Esophagus squamous epithelium (tissue), 5 donors: ENCODE results near the gene RAB41. TPM values are rescaled to one million over a fixed set of nuclear protein-coding genes. Genes with fewer than 3 reads are reported as not detected.

Experiments
- DNase-seq: peaks from one replicate; lab custom pipeline; 2025; lab: John Stamatoyannopoulos, UW
- H3K27ac ChIP-seq, 4 donors: fragments of 200-600 bp; sonication (generic); one replicate each; pipeline ENCODE4 v1.5.1; 2016 to 2019; ENCODE audit warnings: mild to moderate bottlenecking in 1 of 4
- H3K27me3 ChIP-seq, 4 donors: fragments of 200-600 bp; sonication (generic); 1 replicate in 3 of 4; 2 replicates in 1 of 4; pipeline versions ENCODE4 v1.5.1 to v1.6.0; 2017 to 2021; ENCODE audit warnings: antibody characterized with exemption in 1 of 4
- H3K36me3 ChIP-seq, 3 donors: fragments of 200-600 bp; sonication (generic); one replicate each; pipeline ENCODE4 v1.5.1; 2016 to 2019
- H3K4me1 ChIP-seq, 3 donors: fragments of 200-600 bp; sonication (generic); one replicate each; pipeline ENCODE4 v1.5.1; 2017 to 2019
- H3K4me3 ChIP-seq, 4 donors: fragments of 200-600 bp; sonication (generic); 1 replicate in 3 of 4; 2 replicates in 1 of 4; pipeline ENCODE4 v1.5.1; 2016 to 2019; ENCODE audit warnings: mild to moderate bottlenecking in 2 of 4, moderate library complexity in 1 of 4
- H3K9me3 ChIP-seq, 3 donors: fragments of 200-600 bp; sonication (generic); one replicate each; pipeline ENCODE4 v1.5.1; 2016 to 2019
- POLR2A ChIP-seq, 4 donors: fragments of 450-650 bp; IDR thresholded peaks; one replicate each; pipeline ENCODE4 v1.6.1; 2017; ENCODE audit warnings: antibody characterized with exemption in 4 of 4, mild to moderate bottlenecking in 4 of 4, moderate library complexity in 3 of 4
- WGBS, 2 donors: methylation state at CpG; one replicate each; pipeline ENCODE4 v1.1.5; 2018; 5-methylcytosine and 5-hydroxymethylcytosine counted together
- intact Hi-C: fragments of 100-400 bp; cut with DNase I; formaldehyde crosslinking; loops from one replicate; pipeline ENCODE4 v1.15.0; 2022
- total RNA-seq, 4 donors: library from RNA; depleted of rRNA; stranded (reverse); fragments of >200 nt; gene quantifications; one replicate each; pipeline ENCODE4 v1.1.0, GENCODE V29; 2016
- TF ChIP-seq, protein P1 (sequence below), 6 experiments: fragments of 450-650 bp in 4 of 6; fragments of 200-600 bp in 2 of 6; sonication (generic) in 2 of 6; IDR thresholded peaks; one replicate each; pipeline ENCODE4 v1.5.1; 2016 to 2019; ENCODE audit warnings: antibody characterized with exemption in 6 of 6, mild to moderate bottlenecking in 4 of 6, moderate library complexity in 4 of 6
- donor health status: DM: yes; HTN: yes; CAD: no.

The RAB41 gene
- total RNA-seq, 4 donors from 2014 or later: not detected

DNA sequence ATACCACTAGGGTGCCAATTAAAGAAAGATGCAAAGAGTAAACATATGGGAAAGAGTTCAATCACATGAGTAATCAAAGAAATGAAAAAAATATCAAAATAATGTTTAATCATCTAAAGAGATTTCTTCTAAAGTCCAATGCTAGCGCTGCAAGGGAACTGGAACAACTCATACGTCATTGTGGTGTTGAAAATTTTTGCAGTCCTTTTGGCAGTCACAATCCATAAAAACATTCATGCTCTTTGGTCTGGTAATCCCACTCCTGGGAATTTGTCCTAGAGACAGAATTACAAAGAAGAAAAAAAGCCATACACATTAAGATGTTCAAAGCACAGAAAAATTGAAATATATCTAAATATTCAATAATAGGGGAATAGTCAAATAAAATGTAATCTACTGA is 26.5 kb upstream of the RAB41 start:
- Histone ChIP-seq H3K4me1 (no peaks in the 10 kb centered on the region), H3K4me3 (no peak overlapping the region), H3K27ac (peak overlapping the region in 1 of 4 donors; percentile 33), H3K9me3 (no peaks in the 10 kb centered on the region), H3K36me3 (no peaks in the 10 kb centered on the region), H3K27me3 (no peaks in the 10 kb centered on the region)
- intact Hi-C loops: no loop called here
- WGBS, 2 donors: 83% methylated on average over 2 of the region's 2 CpGs
- no peak for TF ChIP-seq POLR2A (IDR thresholded peaks at IDR 0.05)
- TF ChIP-seq, protein P1, sequence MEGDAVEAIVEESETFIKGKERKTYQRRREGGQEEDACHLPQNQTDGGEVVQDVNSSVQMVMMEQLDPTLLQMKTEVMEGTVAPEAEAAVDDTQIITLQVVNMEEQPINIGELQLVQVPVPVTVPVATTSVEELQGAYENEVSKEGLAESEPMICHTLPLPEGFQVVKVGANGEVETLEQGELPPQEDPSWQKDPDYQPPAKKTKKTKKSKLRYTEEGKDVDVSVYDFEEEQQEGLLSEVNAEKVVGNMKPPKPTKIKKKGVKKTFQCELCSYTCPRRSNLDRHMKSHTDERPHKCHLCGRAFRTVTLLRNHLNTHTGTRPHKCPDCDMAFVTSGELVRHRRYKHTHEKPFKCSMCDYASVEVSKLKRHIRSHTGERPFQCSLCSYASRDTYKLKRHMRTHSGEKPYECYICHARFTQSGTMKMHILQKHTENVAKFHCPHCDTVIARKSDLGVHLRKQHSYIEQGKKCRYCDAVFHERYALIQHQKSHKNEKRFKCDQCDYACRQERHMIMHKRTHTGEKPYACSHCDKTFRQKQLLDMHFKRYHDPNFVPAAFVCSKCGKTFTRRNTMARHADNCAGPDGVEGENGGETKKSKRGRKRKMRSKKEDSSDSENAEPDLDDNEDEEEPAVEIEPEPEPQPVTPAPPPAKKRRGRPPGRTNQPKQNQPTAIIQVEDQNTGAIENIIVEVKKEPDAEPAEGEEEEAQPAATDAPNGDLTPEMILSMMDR (IDR thresholded peaks at IDR 0.05): no peak
- DNase-seq: no peak

DNA sequence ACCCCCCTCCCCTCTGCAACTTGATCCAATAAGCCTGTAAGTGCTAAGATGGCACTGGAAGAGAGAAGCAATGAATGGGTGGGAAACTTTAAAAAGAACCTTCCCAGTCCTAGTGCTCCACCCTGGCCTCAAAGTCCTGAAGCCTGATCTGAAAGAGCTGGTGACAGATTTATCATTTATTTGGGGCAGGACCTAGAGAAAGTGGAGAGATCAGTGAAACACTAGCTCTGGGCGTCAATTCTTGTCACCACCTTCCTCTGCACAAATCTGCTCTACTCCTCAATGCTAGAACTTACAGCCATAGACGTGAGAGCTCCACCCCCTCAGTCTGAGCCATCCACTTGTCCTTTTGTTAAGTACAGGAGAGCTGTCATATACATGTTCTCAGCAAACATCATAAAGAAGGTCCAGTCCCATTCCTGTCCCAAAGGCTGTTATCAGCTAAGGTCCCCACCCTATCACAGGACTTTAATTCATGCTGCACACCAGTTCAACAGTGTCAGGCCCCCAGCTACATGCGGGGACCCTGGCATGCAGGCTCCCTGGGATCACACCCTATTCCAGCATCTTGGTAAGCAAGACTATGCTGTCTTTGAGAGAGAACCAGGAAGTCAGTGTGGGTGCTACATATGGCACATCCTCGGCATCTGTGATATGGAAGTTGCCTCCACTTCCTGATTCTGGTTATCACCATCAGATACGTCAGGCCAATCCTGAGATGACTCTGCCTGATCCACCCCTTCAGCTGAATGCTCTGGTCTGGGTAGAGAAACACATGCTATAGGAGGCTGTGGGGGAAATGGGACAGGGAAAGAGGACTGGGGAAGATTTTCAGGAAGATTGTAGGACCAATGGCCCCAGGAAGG is 24.3 kb upstream of the RAB41 start:
- Histone ChIP-seq H3K4me3 (no peak overlapping the region), H3K27ac (no peak overlapping the region), H3K27me3 (no peaks in the 10 kb centered on the region), H3K36me3 (no peaks in the 10 kb centered on the region), H3K4me1 (no peaks in the 10 kb centered on the region), H3K9me3 (no peaks in the 10 kb centered on the region)
- no peak for DNase-seq
- intact Hi-C loops: no loop called here
- no peak for TF ChIP-seq POLR2A (IDR thresholded peaks at IDR 0.05)
- TF ChIP-seq, protein P1 (IDR thresholded peaks at IDR 0.05): no peak
- WGBS, 2 donors: 54 to 79% methylated on average over 3 to 4 of the region's 5 CpGs

DNA sequence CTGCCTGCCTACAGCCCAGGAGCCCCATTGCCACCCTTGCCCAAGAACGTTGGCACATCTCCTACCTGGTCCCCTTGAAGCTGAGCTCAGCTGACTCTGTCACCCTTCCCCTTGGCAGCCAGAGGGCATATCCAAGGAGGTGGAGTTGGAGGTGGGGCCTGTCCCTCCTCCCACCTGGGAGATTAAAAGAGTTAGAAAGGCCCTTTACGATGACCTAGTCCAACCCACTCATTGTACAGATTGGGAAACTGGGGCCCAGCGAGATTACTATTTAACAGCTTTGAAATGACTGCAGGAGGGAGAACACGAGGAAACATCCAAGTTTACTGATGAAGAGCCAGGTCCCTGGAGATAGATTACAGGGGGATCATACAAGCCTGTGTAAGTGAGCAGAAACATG is 21.9 kb upstream of the RAB41 start, which contains the start of gene P2RY4:
P2RY4 (minus strand) TSS at position 101 of the 400 bp plus-strand sequence. CDS start 580 bp downstream, outside the sequence.
- Histone ChIP-seq H3K36me3 (no peaks in the 10 kb centered on the region), H3K4me1 (no peaks in the 10 kb centered on the region), H3K27me3 (no peaks in the 10 kb centered on the region), H3K27ac (no peak within 1 kb of the TSS), H3K4me3 (no peak within 1 kb of the TSS), H3K9me3 (no peaks in the 10 kb centered on the region)
- TF ChIP-seq POLR2A (IDR thresholded peaks at IDR 0.05): no peak
- TF ChIP-seq, protein P1 (IDR thresholded peaks at IDR 0.05): no peak
- WGBS, 2 donors: 74 to 89% methylated on average over 3 of the region's 4 CpGs
- intact Hi-C loops: no loop called here
- no peak for DNase-seq

DNA sequence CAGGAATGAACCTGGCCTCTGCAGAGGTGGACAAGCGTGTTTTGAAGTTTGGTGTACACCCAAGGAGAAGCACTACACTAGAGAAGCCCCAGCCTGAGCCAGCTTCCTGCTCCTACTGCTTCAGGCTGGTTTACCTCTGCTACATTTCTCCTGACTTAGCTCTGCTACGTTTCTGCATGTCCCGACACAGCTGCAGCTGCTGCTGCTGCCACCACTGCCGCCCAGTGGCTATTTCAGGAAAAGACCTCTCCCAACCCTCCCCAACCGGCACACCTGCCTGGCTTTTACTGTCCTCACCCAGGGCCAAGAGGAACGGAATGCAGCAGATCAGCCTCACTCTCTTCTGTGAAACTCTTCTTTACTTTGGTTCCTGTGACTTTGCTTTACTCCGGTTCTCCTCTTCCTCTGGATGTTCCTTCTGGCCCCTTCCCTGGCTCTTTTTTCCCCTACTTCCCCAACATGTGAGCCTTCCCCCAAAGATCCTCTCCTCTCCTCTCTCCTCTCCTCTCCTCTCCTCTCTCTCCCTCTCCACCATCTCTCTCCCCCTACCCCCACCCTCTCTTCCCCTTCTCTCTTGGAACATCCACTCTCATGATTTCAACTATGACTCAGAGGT is 18.9 kb upstream of the RAB41 start:
- WGBS, 2 donors: 0 to 18% methylated on average over 4 to 7 of the region's 7 CpGs
- no peak for TF ChIP-seq POLR2A (IDR thresholded peaks at IDR 0.05)
- TF ChIP-seq, protein P1 (IDR thresholded peaks at IDR 0.05): peak in 5 of 6 experiments; percentile 34 to 73 (median 54)
- H3K27ac ChIP-seq: no peak overlapping the region
- intact Hi-C loops: no loop called here
- DNase-seq: no peak
- no peaks in the 10 kb centered on the region for H3K27me3 ChIP-seq
- H3K9me3 ChIP-seq: no peaks in the 10 kb centered on the region
- no peaks in the 10 kb centered on the region for H3K36me3 ChIP-seq
- H3K4me3 ChIP-seq: no peak overlapping the region
- H3K4me1 ChIP-seq: no peaks in the 10 kb centered on the region

DNA sequence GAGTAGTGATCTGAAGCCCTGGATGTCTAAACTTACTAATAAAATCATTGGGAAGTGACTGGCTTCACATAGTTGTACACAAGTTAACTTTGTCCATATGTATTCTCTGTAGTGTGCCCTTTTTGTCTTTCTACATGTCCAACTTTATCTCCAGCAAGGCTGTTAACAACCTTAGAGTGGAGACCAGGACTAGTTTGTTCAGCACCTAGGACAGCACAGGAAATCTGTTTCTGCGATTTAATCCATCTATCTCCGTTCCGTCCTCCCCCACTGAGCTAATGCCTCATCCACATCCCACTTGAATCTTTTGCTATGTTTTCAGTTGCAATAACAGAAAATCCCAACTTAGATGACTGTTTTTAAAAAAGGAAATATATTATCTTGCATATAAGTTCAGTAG is 17.2 kb upstream of the RAB41 start:
- Histone ChIP-seq H3K9me3 (no peaks in the 10 kb centered on the region), H3K27me3 (no peaks in the 10 kb centered on the region), H3K36me3 (no peaks in the 10 kb centered on the region), H3K4me1 (no peaks in the 10 kb centered on the region), H3K27ac (no peak overlapping the region), H3K4me3 (no peak overlapping the region)
- DNase-seq: no peak
- TF ChIP-seq, protein P1 (IDR thresholded peaks at IDR 0.05): no peak
- TF ChIP-seq POLR2A (IDR thresholded peaks at IDR 0.05): no peak
- 52 to 54% methylated on average over 3 of the region's 3 CpGs for WGBS, 2 donors
- intact Hi-C loops: no loop called here
